HT-29 (cell line): ENCODE data around the gene OCA2. TPM values are rescaled to one million over a fixed set of nuclear protein-coding genes. Genes with fewer than 3 reads are reported as not detected.

Experiments used
- DNase-seq: peaks from one replicate; pipeline ENCODE4 v3.0.0-alpha.2; 2015; ENCODE audit warnings: low spot score
- total RNA-seq: library from RNA; depleted of rRNA; stranded (reverse); fragments of >200 nt; shearing (Covaris generic); gene quantifications from 2 replicates; pipeline ENCODE4 v1.2.3, GENCODE V29; 2014

OCA2 gene
- total RNA-seq, 1 experiment from 2014 or later = not detected

- no peak for DNase-seq
These were observed 5.2 kb upstream of the OCA2 start for GRCh38 chr15:28104326-28104725.

- DNase-seq = no peak
These were observed 4.7 kb upstream of the OCA2 start for GRCh38 chr15:28103831-28104230.

- no peak for DNase-seq
These were observed 2.9 kb upstream of the OCA2 start for GRCh38 chr15:28101983-28102441.

- no peak for DNase-seq
These were observed 2.1 kb upstream of the OCA2 start for GRCh38 chr15:28101201-28101600.

- DNase-seq = no peak
These were observed 1.5 kb upstream of the OCA2 start for GRCh38 chr15:28100516-28101195.

- no peak for DNase-seq
These were observed 533 bp upstream of the OCA2 start for GRCh38 chr15:28099555-28100140.

GRCh38 chr15:28098360-28098765, 752 bp downstream of the OCA2 start:
- DNase-seq = no peak

GRCh38 chr15:28097656-28098359, 1.3 kb downstream of the OCA2 start:
- DNase-seq = no peak

GRCh38 chr15:28096670-28097431, 2.3 kb downstream of the OCA2 start:
- DNase-seq = no peak

- no peak for DNase-seq
These were observed 2.8 kb downstream of the OCA2 start for GRCh38 chr15:28096411-28096669.

- no peak for DNase-seq
These were observed 4.2 kb downstream of the OCA2 start for GRCh38 chr15:28094732-28095521.

GRCh38 chr15:28093752-28094535, 5.2 kb downstream of the OCA2 start:
- DNase-seq = no peak

- no peak for DNase-seq
These were observed 7.8 kb downstream of the OCA2 start for GRCh38 chr15:28091313-28091712.

- peak; percentile 79 for DNase-seq
These were observed 12.9 kb downstream of the OCA2 start for GRCh38 chr15:28086175-28086703.

GRCh38 chr15:28085489-28086174, 13.5 kb downstream of the OCA2 start:
- DNase-seq = no peak

- DNase-seq = no peak
These were observed 14.6 kb downstream of the OCA2 start for GRCh38 chr15:28084547-28084946.

GRCh38 chr15:28082891-28083684, 16.0 kb downstream of the OCA2 start:
- DNase-seq = no peak

GRCh38 chr15:28081594-28081993, 17.5 kb downstream of the OCA2 start:
- no peak for DNase-seq

- DNase-seq = no peak
These were observed 18.7 kb downstream of the OCA2 start for GRCh38 chr15:28080386-28080785.
